Posterior vena cava (tissue), 2 donors: ENCODE data around the gene TOB1. TPM values are rescaled to one million over a fixed set of nuclear protein-coding genes. Genes with fewer than 3 reads are reported as not detected.

Experiments
- DNase-seq: peaks from one replicate; pipeline ENCODE4 v3.0.0-alpha.2; 2020; ENCODE audit warnings: low spot score
- intact Hi-C, 2 donors: fragments of 100-400 bp; cut with DNase I; formaldehyde crosslinking; loops; one replicate each; pipeline versions ENCODE4 v1.14.1 to v1.14.2; 2022 to 2023
- total RNA-seq, 2 donors: library from RNA; stranded (reverse); fragmentation: NEBNext Ultra II Directional; extraction: Animal tissue kit (Norgen Biotek cat#: 25700); gene quantifications; one replicate each; pipeline ENCODE4 v1.2.1, GENCODE V29; 2021
- donor health status: DM: yes; HTN: yes; CAD: no.
- donor health status: DM: yes; HTN: yes; CAD: no.

The TOB1 gene
- total RNA-seq, 2 donors from 2014 or later: 48.9 to 59.1 TPM

DNA sequence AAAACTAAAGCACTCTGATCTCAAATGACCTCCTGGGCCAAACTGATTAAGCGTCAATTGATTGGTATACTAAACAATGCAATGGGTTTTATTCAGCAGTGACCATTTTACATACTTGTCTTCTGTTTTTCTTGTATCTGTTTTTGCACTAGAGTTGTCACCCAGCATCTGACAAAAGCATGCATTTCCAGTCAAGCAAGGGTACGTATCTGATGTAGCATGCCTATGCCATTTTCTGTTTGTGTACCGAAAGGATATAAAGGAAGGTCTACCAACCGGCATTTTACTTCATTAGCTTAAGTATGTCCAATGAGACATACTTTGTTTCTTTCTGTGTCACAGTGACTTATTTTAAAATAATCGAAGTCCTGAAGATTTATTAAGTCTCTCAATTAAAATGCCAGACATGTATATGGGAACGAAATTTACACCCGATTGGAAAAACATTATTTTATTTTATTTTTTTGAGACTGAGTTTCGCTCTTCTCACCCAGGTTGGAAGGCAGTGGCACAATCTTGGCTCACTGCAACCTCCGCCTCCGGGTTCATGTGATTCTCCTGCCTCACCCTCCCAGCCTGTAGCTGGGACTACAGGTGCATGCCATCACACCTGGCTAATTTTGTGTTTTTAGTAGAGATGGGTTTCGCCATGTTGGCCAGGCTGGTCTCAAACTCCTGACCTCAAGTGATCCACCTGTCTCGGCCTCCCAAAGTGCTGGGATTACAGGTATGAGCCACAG is 7.5 kb downstream of the TOB1 start:
- no peak for DNase-seq
- intact Hi-C loops: loop anchor here in 1 of 2 donors (5.0 kb wide), 1 partner anchor 99 kb away; no protein-coding TSS in a partner anchor

DNA sequence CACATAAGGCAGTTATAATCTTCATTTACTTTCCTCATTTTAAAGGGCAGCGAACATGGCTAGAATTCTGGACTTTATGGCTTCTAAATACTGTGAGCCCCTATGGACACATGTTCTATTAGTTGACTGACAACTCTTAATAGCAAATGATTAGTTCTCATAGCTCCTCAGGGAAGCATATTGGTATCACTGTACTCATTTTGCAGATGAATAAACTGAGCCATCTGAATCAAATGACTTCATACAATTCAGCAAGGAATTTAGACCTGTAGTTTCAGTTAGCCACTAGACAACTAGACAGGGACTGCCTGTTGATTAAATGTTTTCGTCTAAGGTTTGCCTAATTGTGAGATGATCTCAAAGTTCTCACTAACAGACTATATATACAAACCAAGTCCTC is 9.7 kb downstream of the TOB1 start:
- intact Hi-C loops: loop anchor here in 1 of 2 donors (5.0 kb wide), 1 partner anchor 101 kb away; no protein-coding TSS in a partner anchor
- no peak for DNase-seq

DNA sequence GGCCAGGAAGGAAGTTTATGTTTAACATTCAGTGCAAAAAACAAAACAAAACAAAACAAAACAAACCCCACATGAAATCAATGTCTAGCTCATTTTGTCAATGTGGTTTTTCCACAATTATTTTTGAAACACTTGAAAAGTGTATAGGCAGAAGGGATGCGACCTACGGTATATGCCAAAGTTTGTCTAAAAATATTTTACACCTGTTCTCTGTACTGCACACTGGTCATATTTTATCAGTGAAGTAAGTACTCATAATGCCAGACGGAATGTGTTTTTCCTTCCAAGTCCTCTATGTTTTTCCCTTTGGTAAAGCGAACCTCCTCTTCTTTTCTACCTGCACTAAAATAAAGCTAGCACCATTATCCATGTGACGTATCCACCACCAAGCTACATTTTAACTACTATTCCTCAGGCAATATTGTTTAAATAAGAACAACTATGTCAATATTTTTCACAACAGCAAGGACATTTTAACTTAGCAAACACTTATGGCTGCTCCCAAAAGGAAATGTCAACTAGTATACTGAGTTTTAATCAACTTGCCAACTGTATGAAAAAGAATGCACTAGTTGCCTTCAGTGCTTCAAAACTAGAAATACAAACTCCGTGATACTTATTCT is 10.3 kb downstream of the TOB1 start:
- intact Hi-C loops: loop anchor here in 1 of 2 donors (5.0 kb wide), 1 partner anchor 101 kb away; no protein-coding TSS in a partner anchor

DNA sequence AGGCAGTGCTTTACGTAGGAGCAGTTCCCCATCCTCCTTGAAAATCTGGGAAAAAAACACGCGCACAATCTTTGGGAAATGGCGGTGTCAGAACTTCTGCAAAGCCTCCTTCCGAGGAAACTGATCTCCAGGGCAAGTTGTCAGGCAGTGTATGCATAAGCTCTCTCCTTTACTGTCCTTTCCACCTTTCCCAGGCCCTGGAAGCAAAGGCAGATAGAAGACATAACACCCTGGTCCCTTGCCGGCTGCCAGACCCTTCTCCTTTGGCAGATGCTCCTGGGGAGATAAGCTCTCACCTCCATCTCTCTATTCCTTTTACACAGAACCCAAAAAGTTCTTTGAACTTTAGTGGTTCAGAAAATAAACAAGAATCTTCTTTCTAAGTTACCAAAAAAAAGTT is 12.4 kb downstream of the TOB1 start:
- DNase-seq: no peak
- intact Hi-C loops: loop anchor here in 1 of 2 donors (5.0 kb wide), 1 partner anchor 99 kb away; no protein-coding TSS in a partner anchor

More for the DNA sequence above, 10.3 kb downstream of the TOB1 start:
- DNase-seq: no peak

DNA sequence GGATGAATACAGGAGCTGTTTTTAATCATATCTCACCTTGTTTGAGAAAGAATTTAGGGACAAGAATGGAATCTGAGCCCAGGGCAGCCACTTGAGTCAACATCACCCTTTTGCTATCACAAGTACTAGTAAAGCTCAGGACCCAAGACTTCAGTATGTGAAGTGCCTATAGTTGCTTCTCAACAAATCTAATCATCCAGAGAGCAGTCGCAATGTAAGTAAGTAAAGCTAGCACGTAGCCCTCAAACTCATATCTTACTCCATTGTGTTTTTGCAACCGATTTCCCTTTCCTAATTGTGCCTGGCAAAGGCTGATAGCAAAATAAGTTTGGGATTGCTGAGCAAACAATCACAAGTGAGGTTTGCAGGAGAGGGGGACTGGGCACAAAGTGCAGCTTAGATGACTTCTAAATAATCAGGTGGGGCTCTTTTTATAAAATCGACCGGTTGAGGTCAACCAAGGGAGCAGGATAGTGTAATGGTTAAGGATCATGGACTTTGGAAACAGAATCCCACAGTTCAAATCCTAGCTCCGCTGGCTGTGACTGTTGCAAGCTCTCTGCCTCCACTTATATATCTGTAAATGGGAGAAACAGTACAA is 13.0 kb downstream of the TOB1 start:
- intact Hi-C loops: loop anchor here in 1 of 2 donors (5.0 kb wide), 1 partner anchor 99 kb away; no protein-coding TSS in a partner anchor
- no peak for DNase-seq

DNA sequence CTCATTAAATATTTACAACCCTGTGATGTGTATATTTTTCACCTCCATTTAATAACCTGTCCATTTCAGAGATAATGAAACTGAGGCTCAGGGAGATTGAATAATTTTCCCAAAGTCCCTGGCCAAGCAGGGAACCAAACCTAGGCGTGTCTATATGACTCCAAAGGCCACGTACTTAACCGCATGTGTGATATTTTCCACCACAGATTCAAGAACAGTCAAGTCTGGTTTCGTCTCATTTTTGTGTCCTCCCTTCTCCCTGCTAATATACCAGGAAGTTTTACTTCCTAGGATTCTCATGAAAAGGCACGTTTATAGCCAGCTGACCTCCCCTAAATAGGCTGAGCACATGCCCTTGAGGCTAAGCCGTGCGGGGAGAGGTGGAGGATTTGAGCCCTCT is 15.5 kb downstream of the TOB1 start:
- intact Hi-C loops: loop anchor here in 1 of 2 donors (5.0 kb wide), 1 partner anchor 102 kb away; no protein-coding TSS in a partner anchor
- no peak for DNase-seq

DNA sequence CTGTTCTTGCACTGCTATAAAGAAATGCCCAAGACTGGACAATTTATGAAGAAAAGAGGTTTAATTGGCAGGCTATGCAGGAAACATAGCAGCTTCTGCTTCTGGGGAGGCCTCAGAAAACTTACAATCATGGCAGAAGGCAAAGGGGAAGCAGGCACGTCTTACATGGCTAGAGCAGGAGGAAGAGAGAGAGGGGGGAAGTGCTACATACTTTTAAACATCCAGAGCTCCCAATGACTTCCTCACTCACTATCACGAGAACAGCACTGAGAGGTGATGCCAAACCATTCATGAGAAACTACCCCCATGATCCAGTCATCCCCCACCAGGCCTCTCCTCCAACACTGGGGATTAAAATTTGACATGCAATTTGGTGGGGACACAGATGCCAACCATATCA is 17.4 kb downstream of the TOB1 start:
- intact Hi-C loops: no loop called here
- no peak for DNase-seq

DNA sequence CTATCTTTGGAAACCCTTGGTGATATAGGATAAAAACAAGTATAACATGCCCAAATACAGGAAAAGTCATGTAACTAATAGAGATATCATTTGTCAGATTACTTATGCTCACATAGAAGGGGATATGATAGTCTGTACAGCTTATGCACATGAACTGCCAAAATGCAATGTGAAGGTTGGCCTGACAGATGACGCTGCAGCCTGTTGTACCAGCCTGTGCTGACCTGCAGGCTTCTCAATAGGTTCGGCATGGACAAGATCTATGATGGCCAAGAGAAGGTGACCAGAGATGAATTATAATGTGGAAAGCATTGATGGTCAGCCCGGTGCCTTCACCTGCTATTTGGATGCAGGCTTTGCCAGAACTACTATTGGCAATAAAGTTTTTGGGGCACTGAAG is 18.1 kb downstream of the TOB1 start:
- intact Hi-C loops: no loop called here
- DNase-seq: no peak

DNA sequence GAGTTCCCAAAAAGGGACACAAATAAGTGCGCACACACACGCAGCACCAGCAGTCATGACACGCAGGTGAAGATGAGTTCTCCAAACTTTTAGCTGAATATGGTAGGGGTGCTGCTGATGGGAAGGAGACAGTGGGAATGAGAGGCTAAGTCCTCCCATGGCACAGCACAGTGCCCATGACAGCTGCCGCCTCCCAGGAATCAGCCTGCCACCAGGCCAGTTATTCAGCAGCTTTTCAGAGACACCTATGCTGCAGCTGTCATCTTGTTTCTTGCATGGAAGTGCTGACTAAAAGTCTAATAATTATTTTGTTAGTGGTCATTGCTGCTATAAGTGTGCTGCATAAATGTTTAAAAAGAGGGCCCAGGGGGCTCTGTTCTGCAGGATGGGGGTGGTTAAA is 18.6 kb downstream of the TOB1 start:
- DNase-seq: no peak
- intact Hi-C loops: no loop called here

DNA sequence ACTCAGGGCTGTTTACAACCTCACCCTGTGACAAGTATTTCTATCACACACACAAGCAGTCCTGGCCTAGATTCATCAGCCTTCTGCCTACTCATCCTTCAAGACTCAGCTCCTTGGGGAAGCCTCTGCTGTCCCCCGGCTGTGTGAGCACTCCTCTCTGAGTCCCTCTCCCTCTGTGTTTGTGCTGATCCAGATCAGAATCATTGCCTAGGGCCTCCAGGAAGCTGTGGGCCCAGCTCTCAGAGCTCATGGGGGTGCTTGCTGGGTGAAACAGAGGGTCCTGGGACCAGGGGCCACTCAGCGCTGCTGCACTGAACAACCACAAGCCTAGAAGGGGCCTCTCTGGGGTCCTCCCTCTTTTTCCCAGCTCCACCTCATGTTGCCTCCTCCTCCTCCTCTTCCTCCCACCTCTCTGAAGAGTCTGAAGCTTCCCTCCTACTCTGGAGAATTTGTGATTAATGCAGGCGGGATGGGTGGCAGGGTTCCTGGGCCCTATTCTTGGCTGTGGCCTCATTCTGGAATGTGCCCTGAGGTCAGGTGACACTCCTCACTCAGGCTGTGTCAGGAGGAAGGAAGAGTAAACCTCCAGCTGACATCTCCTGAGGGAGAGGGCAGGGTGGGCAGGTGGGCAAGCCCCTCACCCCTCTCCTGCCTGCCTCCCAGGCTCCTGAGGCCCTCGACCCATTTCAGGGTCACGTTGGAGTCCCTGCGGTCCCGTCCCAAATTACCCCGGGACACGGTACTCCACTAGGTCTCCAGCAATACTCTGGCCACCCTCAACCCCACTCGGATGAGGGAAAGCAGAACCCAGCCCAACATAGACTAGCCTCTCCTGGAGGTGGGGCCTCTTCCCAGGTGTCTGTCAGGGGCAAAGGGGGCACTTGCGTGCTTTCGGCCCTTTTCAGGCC is 20.7 kb downstream of the TOB1 start:
- intact Hi-C loops: no loop called here
- DNase-seq: no peak

DNA sequence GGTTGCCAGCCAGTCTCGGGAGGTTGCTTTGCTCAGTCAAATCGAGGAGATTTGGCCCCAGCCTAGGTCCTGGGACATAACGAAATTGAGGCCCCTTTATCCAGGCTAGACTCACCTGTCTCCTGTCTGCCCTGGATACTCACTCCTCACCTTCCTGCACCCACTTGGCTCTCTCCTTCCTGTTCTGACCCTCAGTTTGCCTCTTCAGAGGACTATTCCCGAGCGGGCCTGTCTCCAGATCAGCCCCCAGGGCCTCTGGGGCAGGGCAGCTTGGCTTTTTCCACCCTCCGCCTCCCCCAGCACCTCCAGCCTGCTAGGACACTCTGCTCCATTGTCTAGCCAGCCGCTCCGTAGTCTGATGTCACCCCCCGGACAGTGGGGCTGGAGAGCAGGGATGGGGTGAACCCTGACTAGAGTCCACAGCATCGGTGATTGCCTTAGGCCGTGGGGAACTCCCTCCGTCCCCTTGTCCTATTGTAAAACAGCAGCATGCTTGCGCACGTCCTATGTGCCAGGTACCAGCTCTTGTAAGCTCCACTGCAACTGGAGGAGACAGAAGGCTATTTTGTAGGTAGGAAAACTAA is 21.9 kb downstream of the TOB1 start:
- DNase-seq: no peak
- intact Hi-C loops: loop anchor here in 1 of 2 donors (5.0 kb wide), 1 partner anchor 62 kb away; no protein-coding TSS in a partner anchor

DNA sequence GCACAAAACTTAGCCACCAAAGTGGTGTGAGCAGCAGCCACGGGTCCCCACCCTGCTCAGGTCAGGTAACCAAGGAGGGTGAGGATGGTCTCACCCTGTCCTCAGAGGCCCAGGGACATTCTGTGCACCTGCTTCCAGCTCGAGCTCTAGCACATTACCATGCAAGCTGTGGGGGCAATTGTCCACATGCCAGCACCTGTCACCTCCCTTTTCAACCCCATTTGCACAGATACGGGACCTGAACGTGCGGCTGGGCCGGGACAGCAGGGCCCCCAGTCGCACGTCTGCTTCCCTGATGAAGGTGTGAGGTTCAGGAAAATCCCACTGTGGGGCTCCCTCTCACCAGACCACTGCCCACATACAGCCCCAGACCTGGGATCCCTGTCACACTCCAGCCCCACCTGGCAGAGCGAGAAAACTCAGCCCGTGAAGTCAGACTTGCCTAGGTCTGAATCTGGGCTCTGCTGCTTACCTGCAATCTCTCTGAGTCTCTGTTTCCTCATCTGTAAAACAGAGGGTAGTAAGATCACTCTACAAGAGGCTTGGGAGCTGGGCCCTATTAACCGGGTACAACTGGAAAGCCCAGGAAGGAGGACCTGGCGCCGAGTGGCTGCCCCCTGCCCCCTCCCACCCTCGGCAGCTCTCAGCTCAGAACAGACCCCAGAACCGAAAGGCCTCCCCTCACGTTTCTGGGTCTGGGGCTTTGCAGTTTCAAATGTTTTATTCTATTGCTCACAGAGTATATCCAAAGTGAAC is 22.8 kb downstream of the TOB1 start:
- intact Hi-C loops: loop anchor here (2.0 to 5.0 kb wide), 3 partner anchors 61 to 297 kb away; partner anchors contain the start of gene SPATA20 (in 1 of the 2)
- no peak for DNase-seq

DNA sequence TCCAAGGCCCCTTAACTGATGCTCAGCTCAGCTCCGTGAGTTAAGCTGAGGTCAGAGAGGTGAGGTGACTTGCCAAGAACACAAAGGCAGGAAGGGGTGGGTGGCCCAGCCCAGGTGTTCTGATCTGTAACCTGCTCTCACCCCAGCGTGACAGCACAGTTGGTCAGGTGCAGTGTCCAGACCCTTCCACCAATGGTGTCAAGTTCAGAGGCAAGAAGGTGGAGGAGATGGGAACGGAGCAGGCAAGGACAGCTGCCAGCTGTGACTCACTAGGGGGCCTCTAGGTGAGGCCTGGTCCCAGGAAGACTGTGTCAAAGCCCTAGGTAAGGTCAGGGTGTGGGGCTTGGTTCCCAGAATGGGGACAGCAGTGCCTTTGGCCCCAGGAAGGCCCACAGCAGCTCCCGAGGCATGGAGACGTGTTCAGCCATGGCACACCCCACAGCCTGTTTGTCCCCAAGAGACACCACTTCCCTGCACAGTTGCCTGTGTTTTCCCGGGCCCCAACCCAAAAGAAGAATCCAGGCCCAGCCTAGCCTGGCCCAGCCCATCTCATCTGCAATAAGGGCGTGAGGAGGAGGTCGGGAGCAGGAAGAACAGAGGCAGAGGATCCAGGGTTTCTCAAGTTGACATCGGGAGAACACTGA is 23.5 kb downstream of the TOB1 start:
- no peak for DNase-seq
- intact Hi-C loops: loop anchor here (2.0 to 5.0 kb wide), 3 partner anchors 60 to 296 kb away; partner anchors contain the start of gene SPATA20 (in 1 of the 2)

DNA sequence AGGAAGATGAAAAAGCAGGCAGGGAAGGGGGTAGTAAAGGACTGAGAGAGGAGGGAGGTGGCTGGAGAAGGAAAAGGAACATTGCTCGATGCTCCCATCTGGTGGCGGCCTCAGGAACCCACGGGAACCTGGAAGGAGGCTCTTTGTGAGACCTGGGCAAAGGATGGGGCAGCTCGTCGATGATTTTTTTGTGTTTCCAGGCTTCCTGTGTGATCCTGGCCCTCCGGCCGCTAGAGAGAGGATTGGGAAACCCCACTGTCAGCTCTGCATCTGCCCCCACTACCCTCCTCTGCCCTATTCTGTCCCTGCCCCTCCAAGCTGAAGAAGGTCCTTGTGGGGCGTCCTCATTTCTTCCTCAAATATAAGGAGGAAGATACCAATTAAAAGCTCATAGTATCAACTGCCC is 24.2 kb downstream of the TOB1 start:
- DNase-seq: peak; percentile 89
- intact Hi-C loops: loop anchor here (2.0 to 5.0 kb wide), 4 partner anchors 55 to 295 kb away; partner anchors contain the start of gene SPATA20 (in 1 of the 2)

DNA sequence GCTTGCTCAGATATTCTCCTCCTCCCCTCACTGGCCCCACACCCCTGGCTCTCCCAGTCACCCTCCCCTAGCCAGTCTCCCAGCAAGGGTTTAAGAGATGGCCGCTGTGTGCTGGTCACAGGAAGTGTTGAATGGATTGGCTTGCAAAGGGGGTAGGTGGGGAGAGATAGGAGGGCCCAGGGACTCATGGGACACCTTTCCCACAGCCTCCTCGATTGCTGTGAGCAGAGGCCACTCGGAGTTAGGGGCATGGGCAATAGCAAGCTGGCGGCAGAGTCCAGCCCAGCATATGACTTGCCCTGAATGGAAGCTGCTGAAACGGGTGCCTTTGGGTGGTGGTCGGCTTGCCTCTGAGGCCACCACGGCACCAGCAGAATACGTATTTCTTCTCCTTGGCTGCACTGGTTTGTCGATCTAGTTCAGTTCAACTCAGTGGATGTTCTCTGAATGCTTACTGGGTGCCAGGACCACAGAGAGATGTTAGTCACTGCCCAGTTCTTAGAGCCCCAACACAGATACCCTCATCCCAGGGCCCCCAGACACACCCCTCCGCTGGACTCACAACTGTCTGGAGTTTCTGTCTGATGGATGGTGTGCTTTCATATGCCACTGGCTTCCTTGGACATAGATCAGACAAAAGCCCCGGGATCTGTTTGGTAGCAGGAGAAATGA is 24.7 kb downstream of the TOB1 start:
- intact Hi-C loops: loop anchor here (2.0 to 5.0 kb wide), 2 partner anchors 55 to 59 kb away; no protein-coding TSS in a partner anchor
- no peak for DNase-seq

DNA sequence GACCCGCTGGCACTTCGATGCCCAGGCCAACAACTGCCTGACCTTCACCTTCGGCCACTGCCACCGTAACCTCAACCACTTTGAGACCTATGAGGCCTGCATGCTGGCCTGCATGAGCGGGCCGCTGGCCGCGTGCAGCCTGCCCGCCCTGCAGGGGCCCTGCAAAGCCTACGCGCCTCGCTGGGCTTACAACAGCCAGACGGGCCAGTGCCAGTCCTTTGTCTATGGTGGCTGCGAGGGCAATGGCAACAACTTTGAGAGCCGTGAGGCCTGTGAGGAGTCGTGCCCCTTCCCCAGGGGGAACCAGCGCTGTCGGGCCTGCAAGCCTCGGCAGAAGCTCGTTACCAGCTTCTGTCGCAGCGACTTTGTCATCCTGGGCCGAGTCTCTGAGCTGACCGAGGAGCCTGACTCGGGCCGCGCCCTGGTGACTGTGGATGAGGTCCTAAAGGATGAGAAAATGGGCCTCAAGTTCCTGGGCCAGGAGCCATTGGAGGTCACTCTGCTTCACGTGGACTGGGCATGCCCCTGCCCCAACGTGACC is 25.8 kb downstream of the TOB1 start:
- intact Hi-C loops: loop anchor here (2.0 to 5.0 kb wide), 2 partner anchors 54 to 58 kb away; no protein-coding TSS in a partner anchor
- DNase-seq: no peak
